OCI-LY7 (cell line): ENCODE results near the gene MAGED4B.

Source experiments
- EZH2phosphoT487 ChIP-seq: fragments of 200-600 bp; sonication (generic); IDR thresholded peaks from 2 replicates; pipeline ENCODE4 v1.6.1; 2018; ENCODE audit warnings: low read depth, borderline replicate concordance, mild to moderate bottlenecking, mixed run types, antibody characterized with exemption, low read length, moderate library complexity, mixed read lengths
- TF ChIP-seq, protein P1 (sequence below): fragments of 200-600 bp; sonication (generic); conservative IDR thresholded peaks from 2 replicates; pipeline ENCODE4 v1.5.1; 2014; ENCODE audit warnings: mild to moderate bottlenecking, antibody characterized with exemption, low read length, moderate library complexity, mixed read lengths

- TF ChIP-seq, protein P1, sequence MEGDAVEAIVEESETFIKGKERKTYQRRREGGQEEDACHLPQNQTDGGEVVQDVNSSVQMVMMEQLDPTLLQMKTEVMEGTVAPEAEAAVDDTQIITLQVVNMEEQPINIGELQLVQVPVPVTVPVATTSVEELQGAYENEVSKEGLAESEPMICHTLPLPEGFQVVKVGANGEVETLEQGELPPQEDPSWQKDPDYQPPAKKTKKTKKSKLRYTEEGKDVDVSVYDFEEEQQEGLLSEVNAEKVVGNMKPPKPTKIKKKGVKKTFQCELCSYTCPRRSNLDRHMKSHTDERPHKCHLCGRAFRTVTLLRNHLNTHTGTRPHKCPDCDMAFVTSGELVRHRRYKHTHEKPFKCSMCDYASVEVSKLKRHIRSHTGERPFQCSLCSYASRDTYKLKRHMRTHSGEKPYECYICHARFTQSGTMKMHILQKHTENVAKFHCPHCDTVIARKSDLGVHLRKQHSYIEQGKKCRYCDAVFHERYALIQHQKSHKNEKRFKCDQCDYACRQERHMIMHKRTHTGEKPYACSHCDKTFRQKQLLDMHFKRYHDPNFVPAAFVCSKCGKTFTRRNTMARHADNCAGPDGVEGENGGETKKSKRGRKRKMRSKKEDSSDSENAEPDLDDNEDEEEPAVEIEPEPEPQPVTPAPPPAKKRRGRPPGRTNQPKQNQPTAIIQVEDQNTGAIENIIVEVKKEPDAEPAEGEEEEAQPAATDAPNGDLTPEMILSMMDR: no peak
- TF ChIP-seq EZH2phosphoT487: no peak
Measured at GRCh38 chrX:52078131-52078530, 9.1 kb upstream of the MAGED4B start.
